Stimulated activated naive CD8-positive, alpha-beta T cell treated with anti-CD3 and anti-CD28 coated beads, Interleukin-15, Interleukin-2, amounts not matched to agents 100 ng/mL and 50 ng/mL, for 24 hours (primary cell): ENCODE results near the gene TPO.

Experiments
- H3K27ac Mint-ChIP-seq: one replicate; pipeline ENCODE4 v1.8.0; 2021; ENCODE audit warnings: mild to moderate bottlenecking, mixed read lengths
- H3K27me3 Mint-ChIP-seq: one replicate; pipeline ENCODE4 v1.8.0; 2021; ENCODE audit warnings: mixed read lengths
- H3K36me3 Mint-ChIP-seq: one replicate; pipeline ENCODE4 v1.8.0; 2021; ENCODE audit warnings: low read depth, mixed read lengths
- H3K4me1 Mint-ChIP-seq: one replicate; pipeline ENCODE4 v1.8.0; 2021; ENCODE audit warnings: low read depth, mixed read lengths
- H3K4me3 Mint-ChIP-seq: one replicate; pipeline ENCODE4 v1.8.0; 2021; ENCODE audit warnings: mild to moderate bottlenecking, mixed read lengths
- H3K9me3 Mint-ChIP-seq: one replicate; pipeline ENCODE4 v1.8.0; 2021; ENCODE audit warnings: mixed read lengths

TPO gene

GRCh38 chr2:1546901-1547300, 133.6 kb downstream of the TPO start:
- H3K27ac Mint-ChIP-seq: no peak overlapping the region
- H3K36me3 Mint-ChIP-seq: no peaks in the 10 kb centered on the region
- no peak overlapping the region for H3K4me3 Mint-ChIP-seq
- peaks cover 4% of the 10 kb centered on the region for H3K4me1 Mint-ChIP-seq
- peaks cover 8% of the 10 kb centered on the region for H3K27me3 Mint-ChIP-seq
- no peaks in the 10 kb centered on the region for H3K9me3 Mint-ChIP-seq

- no peak overlapping the region for H3K27ac Mint-ChIP-seq
- H3K36me3 Mint-ChIP-seq: no peaks in the 10 kb centered on the region
- H3K27me3 Mint-ChIP-seq: peaks cover 11% of the 10 kb centered on the region
- no peaks in the 10 kb centered on the region for H3K9me3 Mint-ChIP-seq
- peaks cover 11% of the 10 kb centered on the region for H3K4me1 Mint-ChIP-seq
- H3K4me3 Mint-ChIP-seq: no peak overlapping the region
Observed at GRCh38 chr2:1548910-1549673, 135.8 kb downstream of the TPO start.

DNA sequence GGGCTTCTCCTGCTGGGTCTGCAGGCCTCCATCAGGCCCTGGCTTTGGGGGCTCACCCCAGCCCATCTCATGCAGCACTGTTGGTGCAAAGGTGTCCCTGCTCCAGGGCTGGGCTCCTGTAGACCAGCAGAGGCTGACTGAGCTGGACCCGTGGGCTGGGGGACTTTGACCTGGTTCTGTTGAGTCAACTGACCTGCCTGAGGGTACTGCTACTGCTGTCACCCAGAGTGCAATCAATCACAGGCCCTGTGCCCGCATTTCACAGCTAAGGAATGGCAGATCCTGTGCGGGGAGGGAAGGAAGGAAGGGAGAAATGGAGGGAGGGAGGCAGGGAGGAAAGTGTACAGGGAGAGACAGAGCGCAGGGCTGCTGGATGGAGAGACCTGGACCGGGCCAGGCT, 136.8 kb downstream of the TPO start:
- peaks cover 11% of the 10 kb centered on the region for H3K27me3 Mint-ChIP-seq
- H3K9me3 Mint-ChIP-seq: no peaks in the 10 kb centered on the region
- no peak overlapping the region for H3K27ac Mint-ChIP-seq
- no peak overlapping the region for H3K4me3 Mint-ChIP-seq
- H3K36me3 Mint-ChIP-seq: no peaks in the 10 kb centered on the region
- peaks cover 12% of the 10 kb centered on the region for H3K4me1 Mint-ChIP-seq

DNA sequence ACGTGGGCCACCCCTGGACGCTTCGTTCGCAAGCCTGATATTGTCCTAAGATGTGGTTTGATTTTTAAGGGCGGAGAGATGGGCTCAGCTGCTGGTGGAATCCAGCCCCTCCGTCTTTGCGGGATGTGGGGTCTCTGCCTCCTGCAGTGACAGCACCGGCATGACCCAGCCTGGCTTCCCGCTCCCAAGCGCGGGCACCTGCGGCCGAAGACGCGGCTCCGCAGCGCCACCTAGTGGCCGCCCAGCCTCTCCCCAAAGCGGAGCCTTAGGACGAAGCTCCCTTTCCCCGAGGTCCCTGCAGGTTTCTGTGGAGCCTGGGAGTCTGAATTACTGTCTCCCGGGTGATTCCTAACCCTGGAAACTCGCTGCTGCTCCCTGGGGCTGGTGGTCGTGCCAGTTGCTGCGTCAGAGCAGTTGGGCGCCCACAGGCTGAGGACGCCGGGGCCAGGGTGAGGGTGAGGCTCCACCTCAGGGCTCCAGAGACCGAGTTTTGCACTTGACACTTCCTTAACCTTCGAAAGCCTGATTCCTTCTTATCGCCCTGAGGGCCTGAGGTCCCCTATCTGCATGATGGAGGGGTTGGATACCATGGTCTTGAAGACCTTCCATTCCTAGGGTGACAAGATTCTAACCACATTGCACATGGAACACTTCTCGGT, 137.5 kb downstream of the TPO start:
- Mint-ChIP-seq H3K4me1 (peaks cover 12% of the 10 kb centered on the region), H3K4me3 (no peak overlapping the region), H3K9me3 (no peaks in the 10 kb centered on the region), H3K27ac (no peak overlapping the region), H3K27me3 (peaks cover 11% of the 10 kb centered on the region), H3K36me3 (no peaks in the 10 kb centered on the region)

DNA sequence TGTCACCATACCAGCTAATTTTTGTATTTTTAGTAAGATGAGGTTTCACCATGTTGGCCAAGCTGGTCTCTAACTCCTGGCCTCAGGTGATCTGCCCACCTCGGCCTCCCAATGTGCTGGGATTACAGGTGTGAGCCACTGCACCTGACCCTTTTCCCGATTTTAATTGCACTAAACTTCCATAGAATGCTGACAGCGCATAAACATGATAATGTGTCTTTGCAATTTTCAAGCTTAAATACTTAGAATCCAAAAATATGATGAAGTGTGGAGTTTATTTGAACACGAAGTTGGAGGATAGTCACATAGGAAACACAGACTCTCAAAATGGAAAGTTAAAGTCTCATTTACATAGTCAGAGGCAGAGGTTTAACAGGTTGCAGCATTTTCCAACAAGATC, 138.6 kb downstream of the TPO start:
- Mint-ChIP-seq H3K9me3 (no peaks in the 10 kb centered on the region), H3K4me1 (peaks cover 8% of the 10 kb centered on the region), H3K27me3 (peaks cover 4% of the 10 kb centered on the region), H3K36me3 (no peaks in the 10 kb centered on the region), H3K4me3 (no peak overlapping the region), H3K27ac (no peak overlapping the region)

DNA sequence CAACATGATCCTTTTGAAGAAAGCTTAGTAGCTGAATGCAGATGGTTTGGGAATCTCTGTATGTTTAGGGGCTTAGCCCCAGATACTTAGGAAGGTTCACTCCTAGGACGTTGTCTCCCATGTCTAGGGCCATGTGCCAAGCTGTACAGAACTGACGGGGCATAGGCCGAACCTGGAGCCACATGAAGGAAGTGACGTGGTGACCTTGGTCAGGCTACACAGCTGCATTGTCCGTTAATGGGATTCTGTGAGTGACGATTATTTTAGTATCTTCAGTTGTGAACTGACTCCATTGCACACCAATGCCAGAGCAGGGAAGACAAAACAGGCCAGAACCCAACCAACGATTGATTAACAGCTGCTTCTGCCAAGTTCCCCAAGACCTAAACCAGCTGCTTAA, 139.3 kb downstream of the TPO start:
- H3K4me1 Mint-ChIP-seq: peaks cover 8% of the 10 kb centered on the region
- no peaks in the 10 kb centered on the region for H3K9me3 Mint-ChIP-seq
- H3K27ac Mint-ChIP-seq: no peak overlapping the region
- H3K4me3 Mint-ChIP-seq: no peak overlapping the region
- H3K36me3 Mint-ChIP-seq: no peaks in the 10 kb centered on the region
- H3K27me3 Mint-ChIP-seq: peaks cover 4% of the 10 kb centered on the region

DNA sequence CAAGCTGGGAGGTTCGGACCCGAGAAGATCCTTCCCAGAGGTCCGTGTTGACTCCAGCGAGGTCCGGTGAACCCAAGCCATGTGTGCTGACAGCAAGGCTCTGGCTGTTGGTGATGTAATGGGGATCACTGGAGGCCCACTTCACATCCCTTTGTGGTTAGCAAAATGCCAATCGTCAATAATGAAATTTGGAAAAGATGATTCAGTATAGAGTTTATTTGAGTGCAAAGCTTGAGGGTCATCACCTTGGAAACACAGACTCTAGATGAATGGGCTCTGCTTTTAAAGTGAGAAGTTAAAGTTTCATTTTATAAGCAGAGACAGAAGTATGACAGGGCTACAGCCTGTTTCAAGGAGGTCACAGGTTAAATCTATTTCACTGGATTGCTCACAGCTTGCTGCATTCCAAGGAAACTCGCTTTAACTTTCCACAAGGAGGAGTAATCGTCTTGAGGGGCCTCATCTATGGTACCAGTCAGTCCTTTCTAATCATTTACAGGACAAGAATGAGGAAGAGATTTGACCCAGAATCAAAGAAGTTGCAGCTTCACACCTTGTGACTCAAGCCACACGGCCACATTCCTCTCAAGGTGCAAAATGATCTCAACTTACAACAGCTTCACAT, 140.5 kb downstream of the TPO start:
- Mint-ChIP-seq H3K27me3 (peaks cover 4% of the 10 kb centered on the region), H3K4me1 (peaks cover 8% of the 10 kb centered on the region), H3K4me3 (no peak overlapping the region), H3K27ac (no peak overlapping the region), H3K9me3 (no peaks in the 10 kb centered on the region), H3K36me3 (no peaks in the 10 kb centered on the region)

DNA sequence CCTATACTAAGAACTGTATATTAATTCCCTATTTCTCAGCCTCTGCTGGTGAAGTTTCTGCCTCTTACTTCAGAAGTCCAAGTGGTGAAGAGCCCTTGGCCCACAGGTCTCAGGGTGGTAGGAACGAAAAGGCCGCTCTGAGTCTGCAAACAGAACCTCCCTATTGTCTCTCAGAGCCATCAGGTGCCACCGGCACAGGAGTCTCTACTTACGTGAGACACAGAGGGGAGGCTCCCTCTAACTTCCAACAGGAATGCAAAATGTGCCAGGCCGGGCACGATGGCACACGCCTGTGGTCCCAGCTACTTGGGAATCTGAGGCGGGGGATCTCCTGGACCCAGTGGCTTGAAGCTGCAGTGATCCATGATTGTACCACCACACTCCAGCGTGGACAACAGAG, 143.0 kb downstream of the TPO start:
- Mint-ChIP-seq H3K4me1 (peaks cover 8% of the 10 kb centered on the region), H3K27ac (no peak overlapping the region)

GRCh38 chr2:1556776-1557466, 143.7 kb downstream of the TPO start:
- peaks cover 3% of the 10 kb centered on the region for H3K27me3 Mint-ChIP-seq
- H3K4me3 Mint-ChIP-seq: no peak overlapping the region
- no peaks in the 10 kb centered on the region for H3K36me3 Mint-ChIP-seq
- H3K4me1 Mint-ChIP-seq: peaks cover 8% of the 10 kb centered on the region
- H3K9me3 Mint-ChIP-seq: no peaks in the 10 kb centered on the region
- no peak overlapping the region for H3K27ac Mint-ChIP-seq

More for the DNA sequence above, 143.0 kb downstream of the TPO start:
- H3K27me3 Mint-ChIP-seq: peaks cover 4% of the 10 kb centered on the region
- H3K9me3 Mint-ChIP-seq: no peaks in the 10 kb centered on the region
- H3K4me3 Mint-ChIP-seq: no peak overlapping the region
- H3K36me3 Mint-ChIP-seq: no peaks in the 10 kb centered on the region

GRCh38 chr2:1557467-1557820, 144.2 kb downstream of the TPO start:
- H3K27ac Mint-ChIP-seq: no peak overlapping the region
- no peaks in the 10 kb centered on the region for H3K9me3 Mint-ChIP-seq
- H3K36me3 Mint-ChIP-seq: no peaks in the 10 kb centered on the region
- no peaks in the 10 kb centered on the region for H3K27me3 Mint-ChIP-seq
- H3K4me1 Mint-ChIP-seq: peaks cover 8% of the 10 kb centered on the region
- H3K4me3 Mint-ChIP-seq: no peak overlapping the region

DNA sequence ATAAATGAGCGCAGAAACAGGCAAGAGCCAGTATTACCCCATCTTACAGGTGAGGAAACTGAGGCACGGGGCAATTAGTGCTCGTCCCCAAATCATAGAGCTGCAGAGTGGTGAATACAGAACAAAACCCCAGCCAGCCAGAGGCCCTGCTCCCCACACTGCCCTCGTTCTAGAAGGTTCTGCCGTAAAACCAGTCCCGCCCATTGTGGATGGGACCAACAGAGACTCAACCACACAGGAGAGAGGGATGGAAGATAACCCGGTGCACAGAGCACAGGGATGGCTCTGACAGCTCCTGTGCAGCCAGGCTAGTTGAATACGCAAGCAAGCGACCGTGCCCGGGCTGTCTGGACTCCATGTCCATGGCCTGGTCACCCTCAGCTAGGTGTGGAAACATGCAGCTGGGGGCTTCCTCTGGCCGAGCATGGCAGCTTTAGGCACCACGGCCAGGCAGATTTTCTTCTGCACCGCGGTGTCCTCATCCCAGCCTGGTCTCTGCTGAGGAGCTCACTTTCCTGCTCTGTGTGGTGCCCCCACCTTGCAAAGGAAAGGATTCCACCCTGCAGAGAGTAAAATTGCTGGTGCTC, 146.4 kb downstream of the TPO start:
- no peaks in the 10 kb centered on the region for H3K36me3 Mint-ChIP-seq
- no peak overlapping the region for H3K4me3 Mint-ChIP-seq
- no peaks in the 10 kb centered on the region for H3K27me3 Mint-ChIP-seq
- H3K4me1 Mint-ChIP-seq: peaks cover 18% of the 10 kb centered on the region
- H3K27ac Mint-ChIP-seq: no peak overlapping the region
- no peaks in the 10 kb centered on the region for H3K9me3 Mint-ChIP-seq

DNA sequence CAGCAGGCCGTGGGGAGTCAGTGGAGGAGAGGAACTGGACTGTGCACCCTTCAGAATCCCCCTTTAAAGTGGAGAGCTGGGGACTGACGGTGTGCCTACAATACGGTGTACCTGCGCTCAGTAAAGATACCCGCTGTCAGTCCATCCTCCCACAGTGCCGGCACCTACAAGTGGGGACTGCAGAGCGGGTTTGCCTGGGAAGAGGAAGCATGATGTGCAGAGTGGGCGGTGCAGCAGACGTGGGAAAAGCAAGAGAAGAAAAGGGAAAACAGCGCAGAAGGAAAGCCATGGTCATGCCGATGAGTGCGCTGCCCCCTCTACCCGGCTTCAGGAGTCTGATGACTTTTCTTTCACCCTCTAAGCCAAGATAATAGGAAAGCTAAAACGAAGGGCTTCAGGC, 148.0 kb downstream of the TPO start:
- Mint-ChIP-seq H3K9me3 (no peaks in the 10 kb centered on the region), H3K36me3 (no peaks in the 10 kb centered on the region), H3K27me3 (no peaks in the 10 kb centered on the region), H3K4me3 (no peak overlapping the region), H3K27ac (no peak overlapping the region), H3K4me1 (peaks cover 18% of the 10 kb centered on the region)

DNA sequence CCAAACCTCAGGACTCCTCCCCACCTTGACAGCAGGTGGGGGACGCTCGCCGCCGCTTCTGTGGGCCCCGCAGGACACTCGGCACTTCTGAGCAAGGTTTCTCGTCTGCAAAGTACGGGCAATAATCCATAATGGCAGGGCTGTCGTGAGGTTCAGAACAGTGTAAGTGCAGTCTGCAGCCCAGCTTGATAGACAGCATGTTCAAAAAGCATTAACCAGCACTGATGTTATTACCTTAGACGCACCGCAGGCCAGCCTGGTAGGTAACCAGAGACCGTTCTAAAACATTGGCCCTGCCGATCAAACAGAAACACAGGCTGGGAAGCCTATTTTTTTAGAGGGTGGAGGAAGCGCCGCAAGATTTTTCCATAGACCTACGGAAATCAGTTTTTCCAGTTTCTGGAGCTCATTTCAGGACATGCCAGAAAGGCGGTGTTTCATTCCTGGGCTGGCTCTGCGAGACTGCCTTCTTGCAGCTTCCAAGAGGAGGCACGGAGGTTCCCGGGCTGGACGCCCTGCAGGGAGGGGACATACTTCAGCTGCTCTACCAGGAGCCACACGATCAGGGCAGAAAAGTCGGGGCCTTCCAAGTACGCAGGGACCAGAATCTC, 148.7 kb downstream of the TPO start:
- Mint-ChIP-seq H3K4me3 (no peak overlapping the region), H3K27ac (no peak overlapping the region), H3K36me3 (no peaks in the 10 kb centered on the region), H3K27me3 (no peaks in the 10 kb centered on the region), H3K9me3 (no peaks in the 10 kb centered on the region), H3K4me1 (peaks cover 18% of the 10 kb centered on the region)

DNA sequence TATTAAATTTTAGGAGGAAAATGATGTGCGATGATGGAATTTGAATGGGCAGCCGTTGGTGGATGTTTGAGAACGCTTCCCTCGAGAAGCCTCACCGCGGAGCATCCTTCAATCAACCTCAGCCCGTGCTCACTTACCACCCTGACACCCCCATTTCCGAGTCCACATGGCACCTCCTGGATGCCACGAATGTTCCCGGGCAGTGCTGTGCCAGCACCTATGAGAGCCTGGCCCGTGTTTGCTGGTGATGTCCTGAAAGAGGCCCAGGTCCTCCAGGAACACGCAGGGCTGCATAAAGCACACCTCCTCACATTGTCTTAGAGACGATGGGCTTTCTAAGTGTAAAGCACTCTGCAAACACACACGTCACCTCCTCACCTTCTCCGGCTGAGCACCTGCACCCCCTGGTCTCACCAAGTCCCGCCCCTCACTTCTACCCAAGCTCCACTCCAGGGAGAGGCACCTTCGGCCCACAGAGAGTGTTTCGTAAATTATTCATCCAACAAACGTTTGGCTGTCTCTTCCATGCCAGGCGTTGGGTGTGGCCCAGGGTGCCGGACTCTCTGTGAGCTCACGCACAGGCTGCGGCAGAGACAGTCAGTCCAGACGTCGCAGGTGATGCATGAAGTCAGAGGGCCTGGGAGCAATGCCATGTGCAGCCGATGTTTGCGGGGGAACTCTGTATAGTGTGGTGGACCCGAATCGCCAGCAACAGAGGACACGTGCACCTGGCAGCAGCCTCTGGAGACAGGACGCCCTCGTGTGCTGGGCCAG, 150.0 kb downstream of the TPO start:
- peaks cover 4% of the 10 kb centered on the region for H3K9me3 Mint-ChIP-seq
- H3K27ac Mint-ChIP-seq: no peak overlapping the region
- no peaks in the 10 kb centered on the region for H3K27me3 Mint-ChIP-seq
- H3K36me3 Mint-ChIP-seq: no peaks in the 10 kb centered on the region
- peaks cover 18% of the 10 kb centered on the region for H3K4me1 Mint-ChIP-seq
- no peak overlapping the region for H3K4me3 Mint-ChIP-seq
